ENCODE measurements around the gene OR5L2. TPM values are rescaled to one million over a fixed set of nuclear protein-coding genes. Genes with fewer than 3 reads are reported as not detected.
"Not testable (repeated sequence)": the region's sequence is repeated elsewhere in the genome, so short reads cannot be mapped to it uniquely, and the experiment has no call there.

The OR5L2 gene
- total RNA-seq, 2 experiments from 2014 or later = not detected

DNA sequence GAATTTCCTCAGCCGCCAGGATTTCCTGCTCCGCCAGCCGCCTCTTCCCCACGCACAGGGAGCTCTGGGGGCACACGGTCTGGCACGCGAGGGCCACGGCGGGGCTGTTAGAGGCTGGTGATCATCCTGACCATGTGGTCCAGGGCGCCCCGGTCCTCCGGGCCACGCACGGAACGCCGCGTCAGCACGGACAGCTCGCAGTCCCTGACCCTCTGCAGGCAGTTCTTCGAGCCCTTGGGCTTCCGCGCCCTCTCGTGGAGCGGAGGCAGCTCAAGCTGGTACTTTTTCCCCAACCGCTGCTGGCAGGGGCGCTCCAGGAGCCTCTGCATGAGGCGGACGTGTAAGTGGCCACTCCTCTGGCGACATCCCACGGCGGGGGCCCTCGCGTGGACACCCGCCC is 46.1 kb downstream of the OR5L2 start:
- H3K4me3 Mint-ChIP-seq; H3K9me3 Mint-ChIP-seq; CTCF ChIA-PET; DNase-seq; POLR2A ChIA-PET; H3K4me1 Mint-ChIP-seq; H3K27me3 Mint-ChIP-seq; H3K27ac Mint-ChIP-seq; H3K36me3 Mint-ChIP-seq (ENCODE audit: low read depth): not testable (repeated sequence)

Other genes with a start within 250 kb of the OR5L2 start
- not detected for gene OR4C11, start 219.6 kb upstream of the OR5L2 start, total RNA-seq
- gene OR4P4, start 192.1 kb upstream of the OR5L2 start, total RNA-seq = not detected
- not detected for gene OR4S2, start 178.9 kb upstream of the OR5L2 start, total RNA-seq
- gene OR4C6, start 165.0 kb upstream of the OR5L2 start, total RNA-seq = not detected
- gene OR5D13, start 53.8 kb upstream of the OR5L2 start, total RNA-seq = not detected
- gene OR5D14, start 31.7 kb upstream of the OR5L2 start, total RNA-seq = not detected
- gene OR5L1, start 15.9 kb upstream of the OR5L2 start, total RNA-seq = not detected
- gene OR5D18, start 7.6 kb upstream of the OR5L2 start, total RNA-seq = not detected
- not detected for gene OR5D16, start 11.5 kb downstream of the OR5L2 start, total RNA-seq
- not detected for gene TRIM51, start 56.1 kb downstream of the OR5L2 start, total RNA-seq
- gene OR5W2, start 87.4 kb downstream of the OR5L2 start, total RNA-seq = not detected
- not detected for gene OR5I1, start 109.2 kb downstream of the OR5L2 start, total RNA-seq
- not detected for gene OR10AG1, start 142.7 kb downstream of the OR5L2 start, total RNA-seq
- gene OR5F1, start 167.4 kb downstream of the OR5L2 start, total RNA-seq = not detected
- not detected for gene OR5AS1, start 200.4 kb downstream of the OR5L2 start, total RNA-seq

Measured in activated CD4-positive, alpha-beta memory T cell treated with anti-CD3 and anti-CD28 coated beads, Interleukin-2, amount 10 ng/mL, durations not matched to agents 7 days and 5 days (primary cell).